GM13977 (cell line): ENCODE results near the gene H2BK1.

Experiments
- DNase-seq: peaks from one replicate; pipeline ENCODE4 v3.0.0; 2012; ENCODE audit warnings: low spot score
- CTCF ChIP-seq: IDR thresholded peaks from 2 replicates; pipeline ENCODE4 v1.5.1; 2012; ENCODE audit warnings: mild to moderate bottlenecking, control low read depth; ENCODE audit not compliant: insufficient read depth; ENCODE audit errors: extremely low read depth, missing control alignments
- in situ Hi-C: fragments of 300-500 bp; cut with MboI; formaldehyde crosslinking; loops from one replicate; pipeline ENCODE4 v1.12.0; 2022; ENCODE audit warnings: low sequenced_read_pairs, low pct_unique_long_range_greater_than_20kb, mixed read lengths, inconsistent platforms; ENCODE audit not compliant: unreplicated experiment

H2BK1 gene

GRCh38 chr7:151237244-151238189 lies 27.2 kb upstream of the H2BK1 start:
- in situ Hi-C loops, result no loop called here
- TF ChIP-seq CTCF, result no peak
- DNase-seq, result no peak

- no peak for TF ChIP-seq CTCF
- in situ Hi-C loops, result no loop called here
These were observed 26.1 kb upstream of the H2BK1 start for GRCh38 chr7:151236406-151236805.

GRCh38 chr7:151235091-151235787 lies 25.0 kb upstream of the H2BK1 start:
- no peak for DNase-seq
- no peak for TF ChIP-seq CTCF
- in situ Hi-C loops, result no loop called here

More at GRCh38 chr7:151236406-151236805, 26.1 kb upstream of the H2BK1 start:
- no peak for DNase-seq

GRCh38 chr7:151233804-151234203 lies 23.5 kb upstream of the H2BK1 start:
- in situ Hi-C loops, result no loop called here
- TF ChIP-seq CTCF, result no peak
- DNase-seq, result no peak

- DNase-seq, result peak; percentile 79
- in situ Hi-C loops, result no loop called here
- TF ChIP-seq CTCF, result no peak
These were observed 22.8 kb upstream of the H2BK1 start for GRCh38 chr7:151232917-151233701.
